ENCODE measurements around the gene CMC2. TPM values are rescaled to one million over a fixed set of nuclear protein-coding genes. Genes with fewer than 3 reads are reported as not detected.

Gene CMC2
- total and polyA plus RNA-seq, 9 of the 15 experiments (the other 6 are each of a cell fraction or from before 2014, with no cell fraction given): 122 to 501 (median 172) TPM

DNA sequence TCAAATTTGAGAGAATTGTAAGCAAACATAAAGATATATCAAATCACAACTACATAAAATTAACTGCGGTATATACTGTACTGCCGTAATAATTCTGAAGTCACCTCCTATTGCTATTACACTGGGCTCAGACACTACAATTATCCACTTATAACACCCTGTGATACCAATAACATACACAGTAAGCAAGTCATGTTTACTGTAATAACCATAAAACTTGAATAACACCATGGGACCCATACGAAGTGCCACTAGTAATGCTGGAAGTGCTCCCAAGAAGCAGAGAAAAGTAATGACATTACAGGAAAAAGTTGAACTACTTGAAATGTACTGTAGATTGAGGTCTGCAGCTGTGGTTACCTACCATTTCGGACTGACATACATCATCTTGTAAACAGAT, 24.0 kb downstream of the CMC2 start:
- ChIA-PET POLR2A (no interaction called here), CTCF (ENCODE audit: low intra/inter-chr PET ratio) (no interaction called here)
- FAIRE-seq (no peak), DNase-seq (ENCODE audit: extremely low read depth in 1 of 4, low spot score in 3 of 4) (no peak), ATAC-seq (no peak)
- Histone ChIP-seq H4K20me1 (replicated peaks; ENCODE audit: control insufficient read depth, insufficient read depth, low read length) (peaks cover 11% of the 10 kb centered on the region; the same call in 1 of the 2 replicates), H3K27ac (ENCODE audit: extremely low read depth, low read depth, low read length) (no peak overlapping the region), H3K9me1 (ENCODE audit: control insufficient read depth, insufficient read depth, low read length) (no peaks in the 10 kb centered on the region), H3K79me2 (ENCODE audit: control insufficient read depth, insufficient read depth, low read length) (peaks cover 40% of the 10 kb centered on the region), H3K4me1 (replicated peaks in 1 of 2; ENCODE audit: control insufficient read depth in 2 of 2, insufficient read depth in 2 of 2, low read length in 2 of 2) (no peaks in the 10 kb centered on the region), H3K9ac (ENCODE audit: insufficient read depth in 1 of 2, low read depth in 2 of 2, low read length in 2 of 2) (no peak overlapping the region), H3K4me2 (ENCODE audit: insufficient read depth, low read length) (no peak overlapping the region), H3K27me3 (ENCODE audit: control insufficient read depth in 2 of 2, insufficient read depth in 2 of 2, low read length in 2 of 2) (no peaks in the 10 kb centered on the region), H3K9me3 (replicated peaks; ENCODE audit: control insufficient read depth, insufficient read depth, low read depth, low read length) (no peaks in the 10 kb centered on the region), H2AFZ (ENCODE audit: low read depth, low read length) (no peak overlapping the region), H3K4me3 (no peak overlapping the region), H3K36me3 (ENCODE audit: control insufficient read depth, insufficient read depth, low read length) (peaks cover 45% of the 10 kb centered on the region; the same call in 2 of the 3 replicates)
- no TSS peak for BruUV-seq (replicated peaks)
- intact Hi-C loops (cut with micrococcal nuclease) (no loop called here), in situ Hi-C loops (cut with MboI) (no loop called here)
- TF ChIP-seq RBFOX2 (IDR thresholded peaks at IDR 0.05; ENCODE audit: low read depth, low read length) (no peak), ZNF764 (CRISPR knock-in tag; IDR thresholded peaks at IDR 0.05; ENCODE audit: low read depth) (no peak), MBD1 (CRISPR knock-in tag; IDR thresholded peaks at IDR 0.05) (no peak), NFE2 (IDR thresholded peaks at IDR 0.05; ENCODE audit: low read depth) (no peak), ATF6 (CRISPR knock-in tag; IDR thresholded peaks at IDR 0.05) (no peak)
- TF ChIP-seq, protein P1, sequence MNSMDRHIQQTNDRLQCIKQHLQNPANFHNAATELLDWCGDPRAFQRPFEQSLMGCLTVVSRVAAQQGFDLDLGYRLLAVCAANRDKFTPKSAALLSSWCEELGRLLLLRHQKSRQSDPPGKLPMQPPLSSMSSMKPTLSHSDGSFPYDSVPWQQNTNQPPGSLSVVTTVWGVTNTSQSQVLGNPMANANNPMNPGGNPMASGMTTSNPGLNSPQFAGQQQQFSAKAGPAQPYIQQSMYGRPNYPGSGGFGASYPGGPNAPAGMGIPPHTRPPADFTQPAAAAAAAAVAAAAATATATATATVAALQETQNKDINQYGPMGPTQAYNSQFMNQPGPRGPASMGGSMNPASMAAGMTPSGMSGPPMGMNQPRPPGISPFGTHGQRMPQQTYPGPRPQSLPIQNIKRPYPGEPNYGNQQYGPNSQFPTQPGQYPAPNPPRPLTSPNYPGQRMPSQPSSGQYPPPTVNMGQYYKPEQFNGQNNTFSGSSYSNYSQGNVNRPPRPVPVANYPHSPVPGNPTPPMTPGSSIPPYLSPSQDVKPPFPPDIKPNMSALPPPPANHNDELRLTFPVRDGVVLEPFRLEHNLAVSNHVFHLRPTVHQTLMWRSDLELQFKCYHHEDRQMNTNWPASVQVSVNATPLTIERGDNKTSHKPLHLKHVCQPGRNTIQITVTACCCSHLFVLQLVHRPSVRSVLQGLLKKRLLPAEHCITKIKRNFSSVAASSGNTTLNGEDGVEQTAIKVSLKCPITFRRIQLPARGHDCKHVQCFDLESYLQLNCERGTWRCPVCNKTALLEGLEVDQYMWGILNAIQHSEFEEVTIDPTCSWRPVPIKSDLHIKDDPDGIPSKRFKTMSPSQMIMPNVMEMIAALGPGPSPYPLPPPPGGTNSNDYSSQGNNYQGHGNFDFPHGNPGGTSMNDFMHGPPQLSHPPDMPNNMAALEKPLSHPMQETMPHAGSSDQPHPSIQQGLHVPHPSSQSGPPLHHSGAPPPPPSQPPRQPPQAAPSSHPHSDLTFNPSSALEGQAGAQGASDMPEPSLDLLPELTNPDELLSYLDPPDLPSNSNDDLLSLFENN (IDR thresholded peaks at IDR 0.05; ENCODE audit: low read depth in 2 of 2, low read length in 2 of 2): no peak
- 73% methylated on average over 4 of the region's 4 CpGs for WGBS (ENCODE audit: insufficient coverage, low coverage, missing lambda C conversion rate)
